Sigmoid colon (tissue), 7 donors: ENCODE measurements around the gene ILKAP. TPM values are rescaled to one million over a fixed set of nuclear protein-coding genes. Genes with fewer than 3 reads are reported as not detected.

Source experiments
- DNase-seq: peaks from one replicate; pipeline ENCODE4 v3.0.0-alpha.2; 2019
- H3K27ac ChIP-seq, 4 donors: fragments of 200-600 bp; sonication (generic); one replicate each; pipeline ENCODE4 v1.5.1; 2016 to 2019; ENCODE audit warnings: mild to moderate bottlenecking in 1 of 4
- H3K27me3 ChIP-seq, 3 donors: fragments of 200-600 bp; sonication (generic); one replicate each; pipeline ENCODE4 v1.5.1; 2019; ENCODE audit warnings: mild to moderate bottlenecking in 1 of 3
- H3K36me3 ChIP-seq, 4 donors: fragments of 200-600 bp; sonication (generic); one replicate each; pipeline ENCODE4 v1.5.1; 2016 to 2019
- H3K4me1 ChIP-seq, 4 donors: fragments of 200-600 bp; sonication (generic); one replicate each; pipeline ENCODE4 v1.5.1; 2017 to 2019
- H3K4me3 ChIP-seq, 4 donors: fragments of 200-600 bp; sonication (generic); one replicate each; pipeline ENCODE4 v1.5.1; 2017 to 2019; ENCODE audit warnings: mild to moderate bottlenecking in 2 of 4, moderate library complexity in 1 of 4
- H3K9me3 ChIP-seq, 4 donors: fragments of 200-600 bp in 3 of 4; sonication (generic) in 3 of 4; one replicate each; pipeline versions ENCODE4 v1.5.1 to v1.6.1; 2013 to 2019
- CTCF ChIP-seq, 4 experiments: fragments of 450-650 bp in 3 of 4; fragments of 200-600 bp in 1 of 4; IDR thresholded peaks; one replicate each; pipeline ENCODE4 v1.5.1; 2016 to 2019; ENCODE audit warnings: antibody characterized with exemption in 4 of 4, mild to moderate bottlenecking in 3 of 4, moderate library complexity in 2 of 4
- EP300 ChIP-seq, 4 donors: sonication (generic); formaldehyde crosslinking; IDR thresholded peaks; one replicate each; pipeline ENCODE4 v1.6.1; 2017; ENCODE audit warnings: antibody characterized with exemption in 4 of 4
- POLR2A ChIP-seq, 2 donors: fragments of 450-650 bp; IDR thresholded peaks; one replicate each; pipeline ENCODE4 v1.6.1; 2016; ENCODE audit warnings: antibody characterized with exemption in 2 of 2, mild to moderate bottlenecking in 2 of 2, moderate library complexity in 2 of 2
- POLR2AphosphoS5 ChIP-seq, 4 donors: sonication (generic); formaldehyde crosslinking; IDR thresholded peaks; one replicate each; pipeline ENCODE4 v1.6.1; 2017; ENCODE audit warnings: antibody characterized with exemption in 4 of 4
- WGBS, 2 donors: extraction: QIAGEN DNeasy Blood & Tissue Kit; methylation state at CpG; one replicate each; pipeline ENCODE4 v1.1.7; 2013; 5-methylcytosine and 5-hydroxymethylcytosine counted together
- intact Hi-C: fragments of 100-400 bp; cut with DNase I; formaldehyde crosslinking; loops from one replicate; pipeline ENCODE4 v1.15.1; 2023
- polyA plus RNA-seq, 3 donors: library from polyadenylated mRNA; stranded (reverse); fragments of 200-250 nt; gene quantifications; one replicate each; pipeline ENCODE4 v1.2.3, GENCODE V29; 2013
- total RNA-seq, 4 donors: library from RNA; depleted of rRNA; stranded (reverse); fragments of >200 nt; gene quantifications; one replicate each; pipeline ENCODE4 v1.1.0, GENCODE V29; 2016
- donor health status: healthy with polysubstance abuse.
- donor health status: Bipolar disorder and iron deficiency.
- donor health status: healthy.

ILKAP gene
- total and polyA plus RNA-seq, 7 donors: 26.4 to 57.3 (median 40.6) TPM

- intact Hi-C loops: no loop called here
- DNase-seq: peak; percentile 84
- Histone ChIP-seq H3K27ac (peak overlapping the region in 1 of 4 donors; percentile 24), H3K4me3 (peak overlapping the region in 3 of 4 donors; percentile 19 to 48 (median 22)), H3K4me1 (peaks cover 0 to 13% (median 4%) of the 10 kb centered on the region in 4 donors), H3K27me3 (no peaks in the 10 kb centered on the region), H3K9me3 (no peaks in the 10 kb centered on the region), H3K36me3 (no peaks in the 10 kb centered on the region)
- no peak for TF ChIP-seq CTCF (IDR thresholded peaks at IDR 0.05)
- TF ChIP-seq POLR2AphosphoS5 (IDR thresholded peaks at IDR 0.05): no peak
- TF ChIP-seq EP300 (IDR thresholded peaks at IDR 0.05): no peak
- no peak for TF ChIP-seq POLR2A (IDR thresholded peaks at IDR 0.05)
- 50 to 56% methylated on average over 36 of the region's 36 CpGs for WGBS, 2 donors
Observed at GRCh38 chr2:238127165-238128060, 76.1 kb downstream of the ILKAP start.

GRCh38 chr2:238126775-238127164 lies 76.7 kb downstream of the ILKAP start:
- Histone ChIP-seq H3K27me3 (no peaks in the 10 kb centered on the region), H3K9me3 (no peaks in the 10 kb centered on the region), H3K27ac (no peak overlapping the region), H3K36me3 (no peaks in the 10 kb centered on the region), H3K4me1 (peaks cover 0 to 13% (median 4%) of the 10 kb centered on the region in 4 donors), H3K4me3 (peak overlapping the region in 1 of 4 donors; percentile 19)
- DNase-seq: no peak
- WGBS, 2 donors: 86 to 93% methylated on average over 2 of the region's 2 CpGs
- intact Hi-C loops: no loop called here
- no peak for TF ChIP-seq POLR2A (IDR thresholded peaks at IDR 0.05)
- TF ChIP-seq POLR2AphosphoS5 (IDR thresholded peaks at IDR 0.05): no peak

- intact Hi-C loops: no loop called here
- no peaks in the 10 kb centered on the region for H3K27me3 ChIP-seq
- H3K4me1 ChIP-seq: peaks cover 0 to 13% (median 4%) of the 10 kb centered on the region in 4 donors
- peak in 1 of 4 experiments; percentile 8 for TF ChIP-seq CTCF (IDR thresholded peaks at IDR 0.05)
- no peak for TF ChIP-seq POLR2A (IDR thresholded peaks at IDR 0.05)
- TF ChIP-seq EP300 (IDR thresholded peaks at IDR 0.05): no peak
- TF ChIP-seq POLR2AphosphoS5 (IDR thresholded peaks at IDR 0.05): no peak
- DNase-seq: no peak
- no peak overlapping the region for H3K4me3 ChIP-seq
- 94 to 95% methylated on average over 2 of the region's 2 CpGs for WGBS, 2 donors
- no peaks in the 10 kb centered on the region for H3K9me3 ChIP-seq
- H3K27ac ChIP-seq: no peak overlapping the region
- H3K36me3 ChIP-seq: no peaks in the 10 kb centered on the region
Observed at GRCh38 chr2:238126338-238126737, 77.2 kb downstream of the ILKAP start.

- Histone ChIP-seq H3K27me3 (no peaks in the 10 kb centered on the region), H3K4me3 (no peak overlapping the region), H3K4me1 (peaks cover 0 to 13% (median 4%) of the 10 kb centered on the region in 4 donors), H3K27ac (no peak overlapping the region), H3K9me3 (no peaks in the 10 kb centered on the region), H3K36me3 (no peaks in the 10 kb centered on the region)
- 88 to 91% methylated on average over 20 of the region's 20 CpGs for WGBS, 2 donors
- intact Hi-C loops: no loop called here
- TF ChIP-seq CTCF (IDR thresholded peaks at IDR 0.05) (no peak), POLR2AphosphoS5 (IDR thresholded peaks at IDR 0.05) (no peak)
- DNase-seq: no peak
Observed at GRCh38 chr2:238125127-238125885, 78.2 kb downstream of the ILKAP start.
